Measurements from ENCODE around the gene FANCC.

Gene FANCC

DNA sequence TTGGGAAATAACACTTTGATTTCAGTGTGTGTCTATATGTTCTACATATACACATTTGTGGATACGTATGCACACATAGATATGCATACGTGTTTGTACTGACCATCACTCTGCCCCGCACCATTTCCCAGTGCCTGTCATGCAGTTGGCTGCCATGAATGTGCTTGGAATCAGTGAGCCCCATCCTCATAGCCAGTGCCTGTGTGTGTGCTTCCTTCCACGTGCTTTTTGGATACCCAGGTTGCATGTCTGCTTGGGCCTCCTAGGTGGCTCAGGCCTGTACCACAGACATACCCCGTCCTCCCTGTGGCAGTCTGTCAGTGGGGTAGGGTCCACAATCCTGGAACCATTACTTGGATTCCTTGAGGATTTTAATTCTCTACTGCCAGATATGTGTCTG is 243.6 kb downstream of the FANCC start:
- no peak for DNase-seq

DNA sequence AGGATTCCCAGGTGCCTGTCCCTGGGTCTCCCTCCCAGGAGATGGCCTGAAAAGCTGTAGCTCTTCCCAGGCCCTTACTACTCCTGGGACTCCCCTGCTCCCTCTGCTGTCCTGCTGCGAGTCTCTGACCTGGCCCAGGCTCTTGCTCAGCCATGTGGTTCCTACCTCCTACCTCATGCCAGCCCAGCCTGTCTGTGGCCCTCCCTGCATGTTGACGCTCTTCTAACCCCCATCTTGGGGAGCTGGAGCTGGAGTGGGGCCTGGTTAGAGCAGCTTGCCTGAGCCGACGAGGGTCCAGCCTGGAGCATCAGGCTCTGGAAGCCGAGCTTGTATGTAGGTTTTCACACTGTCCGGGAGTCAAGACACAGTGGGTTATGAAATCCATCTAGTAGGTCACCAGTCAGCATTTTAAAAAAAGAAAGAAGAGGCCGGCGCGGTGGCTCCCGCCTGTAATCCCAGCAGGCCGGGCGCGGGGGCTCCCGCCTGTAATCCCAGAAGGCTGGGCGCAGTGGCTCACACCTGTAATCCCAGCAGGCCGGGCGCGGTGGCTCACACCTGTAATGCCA is 244.4 kb downstream of the FANCC start:
- DNase-seq = no peak

DNA sequence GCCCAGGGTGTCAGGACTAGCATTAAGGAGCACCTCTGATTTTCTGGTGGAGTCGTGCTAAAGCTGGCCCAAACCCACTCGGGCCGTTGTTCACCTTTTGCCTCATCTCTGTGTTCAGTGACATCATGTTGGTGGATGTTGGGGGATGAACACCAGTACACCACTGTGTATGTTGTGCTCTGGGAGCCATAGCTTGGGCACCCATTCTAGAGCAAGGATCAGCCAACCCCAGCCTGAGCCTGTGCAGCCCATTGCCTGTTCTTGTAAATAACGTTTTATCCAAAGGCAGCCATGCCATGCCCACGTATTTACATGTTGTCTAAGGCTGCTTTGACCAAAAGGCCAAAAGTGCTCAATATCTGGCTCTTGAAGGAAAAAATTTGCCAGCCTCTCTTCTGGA is 245.6 kb downstream of the FANCC start:
- DNase-seq = no peak

DNA sequence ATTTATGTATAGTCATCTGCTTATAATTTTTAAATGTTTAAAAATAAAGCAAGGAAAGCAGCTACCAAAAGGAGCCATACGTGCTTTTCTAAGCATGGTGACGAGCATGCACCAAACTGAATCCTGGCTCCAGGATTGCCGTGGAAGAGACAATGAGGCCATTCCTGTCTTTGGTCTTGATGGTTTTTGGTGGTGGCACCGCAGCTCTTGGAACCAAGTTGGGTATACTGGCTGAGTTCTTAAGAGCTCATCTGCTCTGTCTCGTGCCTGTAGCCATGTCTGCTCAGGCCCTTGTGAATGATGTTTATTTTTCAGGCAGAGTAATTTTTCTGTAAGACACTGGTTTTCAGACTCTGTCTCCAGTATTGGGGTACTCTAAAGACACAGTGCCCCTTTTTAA is 246.1 kb downstream of the FANCC start:
- DNase-seq = no peak

DNA sequence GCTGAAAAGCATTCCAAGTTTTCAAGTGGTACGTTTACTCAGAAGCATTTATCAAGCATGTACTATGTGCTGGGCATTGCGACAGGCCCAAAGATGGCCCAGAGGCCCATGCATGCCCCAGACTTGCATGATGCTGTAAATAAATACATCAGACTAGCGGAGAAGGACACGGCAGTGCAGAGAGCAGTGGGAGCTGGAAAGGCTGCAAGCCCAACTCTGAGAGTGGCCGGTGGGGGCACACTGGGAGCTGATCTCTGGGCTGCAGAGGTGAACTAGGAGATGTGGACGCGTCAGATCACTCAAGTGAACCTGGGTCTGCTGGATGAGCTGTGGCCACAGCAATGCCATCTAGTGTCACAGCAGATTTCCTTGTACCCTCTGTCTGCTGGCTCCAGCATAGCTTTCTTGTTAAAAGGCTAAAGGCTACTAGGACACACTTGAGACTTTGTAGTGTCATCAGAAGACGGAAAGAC is 246.9 kb downstream of the FANCC start:
- no peak for DNase-seq

DNA sequence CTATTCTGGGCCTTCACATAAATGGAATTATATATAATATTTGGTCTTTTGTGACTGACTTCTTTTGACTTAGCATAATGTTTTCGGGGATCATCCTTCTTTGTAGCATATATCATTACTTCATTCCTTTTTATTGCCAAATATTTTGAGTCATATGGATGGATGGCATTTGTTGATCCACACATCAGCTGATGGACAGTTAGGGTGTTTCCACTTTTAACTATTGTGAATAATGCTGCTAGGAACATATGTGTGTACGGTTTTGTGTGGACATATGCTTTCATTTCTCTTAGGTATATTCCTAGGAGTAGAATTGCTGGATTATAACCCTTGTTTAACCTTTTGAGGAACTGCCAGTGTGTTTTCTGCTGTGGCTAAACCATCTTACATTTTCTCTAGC is 249.6 kb downstream of the FANCC start:
- DNase-seq = no peak

DNA sequence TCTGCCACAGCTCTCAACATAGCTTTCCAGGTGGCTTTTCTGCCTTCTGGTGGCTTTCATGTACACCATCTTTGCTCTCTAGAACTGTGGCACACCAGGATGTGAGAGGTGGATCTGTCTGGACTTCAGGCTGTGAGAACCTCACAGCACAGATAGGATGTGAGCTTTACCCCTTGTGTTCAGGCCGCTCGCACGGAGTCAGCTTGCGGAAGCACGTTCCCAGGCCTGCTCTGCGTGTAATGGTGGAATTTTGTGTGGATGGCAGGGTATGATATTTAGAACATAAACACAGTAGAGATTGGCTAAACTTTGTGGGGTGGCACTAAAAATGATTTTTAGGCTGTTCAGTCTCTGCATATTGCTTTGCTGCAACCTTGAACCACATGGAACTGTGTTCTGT is 250.5 kb downstream of the FANCC start:
- no peak for DNase-seq

DNA sequence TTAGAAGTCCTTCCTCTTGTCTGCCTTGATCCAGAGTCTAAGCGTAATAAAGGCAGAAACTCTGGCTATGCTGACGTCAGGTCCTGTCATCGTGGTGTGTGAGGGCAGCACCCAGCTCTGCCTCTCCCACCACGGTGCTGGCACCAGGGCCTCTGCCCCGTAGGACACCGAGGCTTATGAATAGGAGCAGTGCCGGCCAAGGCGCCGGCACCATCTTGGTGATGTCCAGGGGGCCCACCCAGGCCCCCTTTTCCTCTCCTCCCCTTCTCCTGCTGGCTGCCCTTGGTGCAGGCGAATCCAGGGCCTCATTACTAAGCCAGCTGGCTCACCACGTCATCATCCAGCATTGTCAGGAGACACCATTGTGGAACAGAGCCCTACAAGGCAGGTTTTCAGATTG is 252.3 kb downstream of the FANCC start:
- peak in 12 of 58 donors; percentile 19 to 69 (median 52) for DNase-seq

DNA sequence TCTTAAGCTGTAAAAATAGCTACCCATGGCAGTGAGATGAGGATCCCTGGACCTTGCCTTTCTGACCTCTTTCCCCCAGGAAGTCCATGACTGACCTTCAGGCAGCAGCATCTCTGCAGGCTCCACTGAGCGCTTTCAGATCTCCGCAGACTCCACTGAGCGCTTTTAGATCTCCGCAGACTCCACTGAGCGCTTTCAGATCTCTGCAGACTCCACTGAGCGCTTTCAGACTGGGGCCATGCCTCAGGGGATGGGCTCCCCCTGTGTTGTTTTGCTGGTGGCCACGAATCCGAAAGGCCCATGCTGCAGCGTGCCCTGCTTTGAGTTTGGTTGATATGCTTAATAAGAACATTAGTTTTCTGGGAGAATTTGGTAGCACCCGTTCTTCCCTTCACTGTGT is 254.2 kb downstream of the FANCC start:
- no peak for DNase-seq

DNA sequence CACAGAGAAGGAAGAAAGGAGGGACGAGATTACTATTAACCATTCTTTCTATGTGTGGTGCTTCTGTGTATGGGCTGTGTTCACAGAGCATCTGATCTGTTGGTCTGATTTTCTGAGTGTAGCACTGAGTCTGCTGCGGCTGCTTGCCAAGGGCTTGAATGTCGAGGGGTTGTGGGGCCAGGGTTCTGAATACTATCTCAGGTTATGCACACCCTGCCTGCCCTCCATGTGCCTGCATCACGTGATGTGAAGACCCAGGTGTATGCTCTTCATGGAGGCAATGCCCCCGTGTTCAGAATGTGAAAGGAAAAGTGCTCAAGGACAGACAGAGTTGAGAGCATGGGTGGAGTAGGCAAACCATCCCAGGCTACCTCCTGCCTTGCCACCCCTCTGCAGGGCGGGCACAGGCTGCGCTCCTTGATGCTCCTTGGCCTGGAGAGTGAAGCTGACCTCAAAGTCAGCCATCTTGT is 254.9 kb downstream of the FANCC start:
- no peak for DNase-seq

DNA sequence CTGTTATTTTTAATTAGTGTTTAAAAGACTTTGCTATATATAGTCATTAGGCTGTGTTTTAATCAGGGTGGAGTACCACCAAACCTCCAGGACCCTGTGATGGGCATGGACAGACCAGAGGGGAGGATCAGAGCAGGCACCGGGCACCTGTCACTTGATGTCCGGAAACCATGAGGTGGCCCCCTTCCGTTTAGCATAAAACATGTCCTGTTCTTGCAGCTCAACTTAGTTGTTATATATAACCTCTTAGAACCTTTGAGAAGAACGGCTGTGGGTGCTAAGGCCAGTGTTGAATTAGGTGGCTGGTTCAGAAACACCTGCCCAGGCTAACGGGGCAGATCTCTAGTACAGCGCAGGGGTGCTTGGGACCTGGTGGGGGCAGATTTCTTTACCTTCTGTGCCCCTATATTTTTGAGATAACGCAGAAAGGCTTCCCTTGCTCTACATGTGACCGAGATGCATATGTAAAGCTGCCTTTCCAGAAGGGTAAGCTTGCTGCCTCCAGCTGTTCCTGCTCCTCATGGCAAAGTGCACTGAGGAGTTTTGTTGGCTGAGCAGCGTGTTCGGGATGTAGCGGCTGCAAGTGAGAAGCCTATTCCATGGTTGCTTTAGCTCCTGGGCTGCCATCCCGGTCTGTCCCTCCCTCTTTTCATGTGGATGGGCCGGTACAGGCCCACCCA is 255.5 kb downstream of the FANCC start:
- peak in 2 of 58 donors; percentile 19 to 38 for DNase-seq

DNA sequence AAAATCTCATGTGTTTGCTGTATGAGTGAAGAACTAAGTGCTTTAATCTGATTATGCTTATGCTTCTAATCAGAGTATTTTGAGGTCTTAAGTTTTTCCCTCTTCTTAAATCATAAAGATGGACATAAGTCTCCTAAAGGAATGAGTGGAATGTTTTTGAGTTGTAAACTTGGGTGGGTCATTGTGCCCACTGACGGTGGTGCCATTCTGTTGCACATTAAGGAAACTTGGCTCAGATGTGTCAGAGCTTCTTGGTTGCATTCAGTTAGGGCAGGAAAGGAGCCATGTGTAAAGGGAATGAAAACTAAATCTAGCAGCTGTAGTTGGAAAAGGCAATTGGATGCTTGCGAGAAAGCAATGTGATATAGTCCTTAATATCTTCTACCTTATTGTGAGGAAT is 256.6 kb downstream of the FANCC start:
- no peak for DNase-seq

DNA sequence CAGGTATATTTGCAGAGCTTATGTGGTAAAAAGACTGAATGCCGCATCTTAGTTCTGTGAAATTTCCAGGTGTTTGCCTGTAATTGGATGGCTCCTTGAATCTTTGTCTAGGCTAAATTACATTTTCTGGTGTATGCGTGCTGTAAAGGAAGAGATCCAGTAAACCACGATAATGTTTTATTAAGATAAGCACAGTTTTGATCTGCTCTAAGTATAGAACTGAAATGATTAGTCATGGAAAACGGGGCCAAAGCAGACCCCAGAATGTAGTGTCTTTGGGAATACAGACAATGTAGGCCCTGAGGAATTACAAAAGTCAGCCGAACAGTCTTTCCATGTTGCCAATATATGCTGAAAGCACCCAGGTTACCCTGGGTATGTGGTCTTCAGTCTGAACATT is 257.3 kb downstream of the FANCC start:
- no peak for DNase-seq

DNA sequence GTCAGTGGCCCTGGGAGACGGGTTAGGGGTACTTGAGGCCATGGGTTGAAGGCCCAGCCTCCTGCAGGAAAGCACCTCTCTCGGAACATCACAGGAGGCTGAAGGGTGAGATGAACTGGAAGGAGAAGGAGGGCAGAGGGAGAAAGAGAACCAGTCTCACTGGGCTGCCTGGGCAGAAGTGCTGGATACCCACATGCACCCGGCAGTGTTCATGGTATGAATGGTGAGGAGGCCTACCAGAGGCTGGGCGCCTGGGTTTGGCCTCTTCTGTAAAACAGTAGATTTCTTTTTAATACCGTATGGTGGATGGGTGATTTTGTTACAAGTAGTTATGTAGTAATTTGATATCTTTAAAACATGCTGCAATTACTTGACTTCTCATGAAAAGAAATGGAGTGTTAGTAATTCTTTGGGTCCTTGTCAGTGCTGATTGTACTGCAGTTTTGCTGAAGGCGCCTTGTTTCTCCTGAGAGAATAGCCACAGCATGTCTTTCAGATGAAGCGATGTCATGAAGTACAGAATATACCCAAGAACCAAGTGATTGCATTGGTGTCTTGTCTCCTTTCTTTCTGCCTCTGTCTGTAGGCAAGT is 258.6 kb downstream of the FANCC start:
- DNase-seq = no peak

DNA sequence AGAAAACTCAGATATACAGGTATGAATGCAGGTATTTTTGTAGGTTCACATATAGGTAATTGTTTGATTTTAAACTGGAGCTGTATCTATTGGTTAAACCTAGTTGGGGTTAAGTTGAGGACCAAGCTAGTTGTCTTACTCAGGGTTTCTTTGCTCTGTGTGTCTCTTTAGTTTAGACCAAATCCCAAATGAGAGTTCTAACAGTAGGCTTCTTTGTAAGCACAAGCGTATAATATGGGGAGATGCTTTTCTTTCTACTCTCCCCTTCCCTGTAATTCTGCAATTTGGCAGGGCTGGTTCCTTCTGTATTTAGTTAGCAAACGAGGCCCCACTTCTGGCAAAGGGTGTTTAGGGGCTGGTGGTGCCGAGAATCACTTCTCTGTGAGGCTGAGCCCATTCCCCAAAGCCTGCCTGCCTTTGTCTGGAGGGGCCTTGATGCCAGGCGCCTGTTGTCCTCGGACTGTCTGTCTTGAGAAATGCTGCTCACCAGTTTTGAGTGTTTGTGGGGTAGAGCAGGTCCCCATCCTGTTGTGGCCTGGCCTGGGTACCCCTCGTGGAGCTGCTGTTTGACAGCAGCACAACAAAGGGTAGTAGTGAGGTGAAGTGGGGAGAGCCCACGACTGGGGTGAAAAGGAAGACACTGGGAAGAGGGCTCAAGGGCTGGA is 259.3 kb downstream of the FANCC start:
- DNase-seq = peak in 3 of 58 donors; percentile 31 to 38 (median 31)

DNA sequence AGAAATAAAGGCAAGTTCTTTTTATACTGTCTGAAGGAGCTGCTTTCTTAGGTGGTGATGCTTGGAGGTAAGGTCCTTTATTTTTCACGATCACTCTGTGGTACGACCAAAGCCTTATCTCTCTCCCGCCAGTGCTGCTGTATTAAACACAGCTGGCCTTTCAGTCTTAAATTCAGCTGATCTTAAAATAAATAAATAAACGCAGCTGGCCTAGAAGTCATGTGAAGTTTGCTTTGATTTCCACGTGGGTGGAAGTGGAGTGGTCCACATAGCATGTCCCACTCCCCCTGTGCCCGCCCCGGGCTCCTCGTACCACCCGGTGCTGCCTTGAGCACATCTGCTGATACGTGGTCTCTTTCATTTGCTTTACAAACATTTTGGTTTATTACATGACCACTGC is 260.4 kb downstream of the FANCC start:
- DNase-seq = peak in 2 of 58 donors; percentile 34 to 52

DNA sequence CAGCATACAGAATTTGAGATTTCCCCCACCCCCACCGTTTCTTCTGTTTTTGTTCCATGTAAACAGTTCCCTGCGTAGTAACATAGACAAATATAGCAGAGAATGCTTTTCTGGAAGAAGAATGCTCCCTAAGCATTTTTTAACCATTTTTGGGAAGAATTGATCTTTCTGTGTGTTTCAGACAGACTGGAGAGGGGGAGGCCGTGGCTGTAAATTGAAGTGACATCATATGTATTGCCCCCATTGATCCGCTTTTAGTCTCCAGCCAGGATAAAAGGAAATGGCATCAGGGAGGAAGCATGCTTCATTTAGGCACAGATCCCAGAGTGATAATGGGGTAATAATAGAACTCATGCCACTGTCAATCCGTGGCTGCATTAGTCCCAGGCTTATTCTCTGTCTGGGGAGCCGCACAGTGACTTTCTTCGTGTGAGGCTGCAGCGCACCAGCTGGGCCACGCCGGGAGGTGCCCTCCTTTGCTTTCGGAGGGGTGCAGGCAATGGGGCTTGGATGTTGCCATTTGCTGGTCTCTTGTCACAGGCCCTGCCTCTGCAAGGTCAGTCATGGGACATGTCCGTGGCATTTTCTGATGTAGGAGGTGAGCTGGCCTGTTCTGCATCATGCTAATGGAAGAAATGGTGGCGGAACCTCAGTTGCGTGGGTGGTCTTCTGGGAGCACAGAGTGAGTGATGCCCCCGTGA is 261.5 kb downstream of the FANCC start:
- DNase-seq = peak in 7 of 58 donors; percentile 22 to 41 (median 28)

DNA sequence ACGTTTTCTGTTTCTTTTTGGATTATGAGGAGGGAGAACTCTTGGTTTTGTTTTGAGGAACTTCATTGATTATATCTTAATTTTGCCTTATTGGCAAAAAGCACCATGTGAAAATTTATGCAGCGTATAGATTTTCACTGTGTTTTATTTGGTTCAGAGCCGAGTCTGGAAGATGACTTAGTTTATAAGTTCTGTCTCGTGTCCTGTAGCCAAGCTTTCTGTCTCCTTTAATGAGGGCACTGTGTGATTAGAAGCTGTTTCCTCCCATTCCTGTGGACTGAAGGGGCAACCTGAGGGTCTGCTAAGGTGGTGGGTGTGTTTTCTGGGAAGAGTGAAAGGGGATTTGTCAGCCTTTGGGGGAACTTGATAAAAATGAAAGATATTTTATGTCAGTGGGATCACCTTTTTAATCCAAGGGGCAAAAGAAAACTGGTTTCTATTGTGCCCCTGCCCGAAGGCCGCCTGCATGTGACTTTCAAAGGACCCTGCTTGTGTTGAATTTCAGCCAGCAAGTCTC is 262.1 kb downstream of the FANCC start:
- no peak for DNase-seq

DNA sequence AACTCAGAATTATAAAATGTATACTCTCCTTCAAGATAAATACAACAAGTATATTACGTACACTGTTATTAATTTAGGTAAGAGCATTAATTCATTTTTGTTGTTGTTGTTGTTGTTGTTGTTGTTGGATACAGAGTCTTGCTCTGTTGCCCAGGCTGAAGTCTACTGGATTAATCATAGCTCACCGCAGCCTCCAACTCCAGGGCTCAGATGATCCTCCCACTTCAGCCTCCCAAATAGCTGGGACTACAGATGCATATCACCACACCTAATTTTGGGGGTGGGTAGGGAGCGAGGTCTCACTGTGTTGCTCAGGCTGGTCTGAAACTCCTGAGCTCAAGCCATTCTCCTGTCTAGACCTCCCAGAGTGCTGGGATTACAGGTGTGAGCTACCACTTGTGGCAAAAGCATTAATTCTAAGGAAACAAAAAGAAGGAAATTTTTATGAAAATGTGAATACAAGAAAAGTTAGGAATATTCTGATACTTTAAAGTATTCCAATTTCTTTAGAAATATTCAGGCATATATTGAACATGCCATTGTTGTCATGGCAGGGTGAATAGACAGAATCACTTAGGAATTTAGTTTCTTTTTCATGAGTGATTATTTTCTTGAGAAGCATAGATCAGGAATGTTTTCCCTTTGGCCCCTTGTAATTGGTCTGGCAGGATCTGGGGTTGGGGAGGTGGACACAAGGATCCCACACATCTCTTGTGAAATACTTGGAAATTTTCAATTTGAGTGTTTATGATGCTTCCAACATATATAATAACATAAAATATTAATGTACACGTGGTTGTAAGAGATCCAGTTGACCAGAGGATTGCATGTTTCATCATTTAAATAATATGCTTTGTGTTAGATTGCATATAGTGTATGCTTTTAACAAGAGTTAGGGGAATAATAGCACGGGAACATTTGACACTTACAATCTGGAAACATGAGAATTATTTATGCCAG is 263.6 kb downstream of the FANCC start:
- no peak for DNase-seq

DNA sequence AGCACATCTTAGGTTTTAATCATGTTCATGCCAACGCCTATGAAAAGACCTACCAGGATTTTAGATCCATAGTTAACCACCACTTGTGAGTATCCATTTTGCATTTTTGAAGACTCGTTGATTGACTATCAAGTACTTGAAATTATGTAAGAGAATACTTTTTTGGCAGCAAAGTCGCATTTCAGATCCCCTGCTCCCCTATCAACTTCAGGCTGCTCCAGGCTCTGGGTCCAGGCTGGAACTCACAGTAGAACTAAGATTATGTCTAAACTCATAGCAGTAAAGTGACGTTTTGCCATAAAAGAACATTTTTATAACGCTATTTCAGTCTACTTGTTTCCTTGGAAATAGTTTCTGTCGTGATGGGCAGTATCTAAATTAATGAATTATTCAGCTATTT is 267.7 kb downstream of the FANCC start:
- no peak for DNase-seq
